GM12878 (cell line): ENCODE data around the gene FNDC8. TPM values are rescaled to one million over a fixed set of nuclear protein-coding genes. Genes with fewer than 3 reads are reported as not detected.

Source experiments
- BCL11A ChIP-seq: IDR thresholded peaks from 2 replicates; pipeline ENCODE4 v1.6.1; 2011; ENCODE audit warnings: low read depth, low read length
- BRCA1 ChIP-seq: IDR thresholded peaks from 2 replicates; pipeline ENCODE4 v1.6.1; 2011; ENCODE audit warnings: low read depth, low read length, improper control_type of control experiment
- CHD4 ChIP-seq: fragments of 200-600 bp; sonication (generic); IDR thresholded peaks from 2 replicates; pipeline ENCODE4 v1.6.1; 2016; ENCODE audit warnings: mild to moderate bottlenecking
- CREM ChIP-seq: IDR thresholded peaks from 2 replicates; pipeline ENCODE4 v1.6.1; 2014; ENCODE audit warnings: antibody characterized with exemption, low read depth
- ESRRA ChIP-seq: IDR thresholded peaks from 2 replicates; pipeline ENCODE4 v1.6.1; 2012; ENCODE audit warnings: mild to moderate bottlenecking, low read length, improper control_type of control experiment
- FOXK2 ChIP-seq: fragments of 450-650 bp; IDR thresholded peaks from 2 replicates; pipeline ENCODE4 v1.6.1; 2017; ENCODE audit warnings: mild to moderate bottlenecking, moderate library complexity
- MTA2 ChIP-seq: fragments of 450-650 bp; IDR thresholded peaks from 2 replicates; pipeline ENCODE4 v1.6.1; 2016; ENCODE audit warnings: low read depth, mild to moderate bottlenecking, moderate library complexity
- NR2F1 ChIP-seq: fragments of 450-650 bp; conservative IDR thresholded peaks from 2 replicates; pipeline ENCODE4 v1.6.1; 2017; ENCODE audit warnings: mild to moderate bottlenecking
- PAX5 ChIP-seq: IDR thresholded peaks from 2 replicates; pipeline ENCODE4 v1.6.1; 2011; ENCODE audit warnings: low read depth, low read length, borderline replicate concordance
- RELA ChIP-seq: fragments of 450-650 bp; IDR thresholded peaks from 2 replicates; pipeline ENCODE4 v1.8.0; 2014; ENCODE audit warnings: borderline replicate concordance; ENCODE audit not compliant: partially characterized antibody
- TAF1 ChIP-seq: IDR thresholded peaks from 2 replicates; pipeline ENCODE4 v1.6.1; 2011; ENCODE audit warnings: mild to moderate bottlenecking, low read depth, low read length, borderline replicate concordance
- WRNIP1 ChIP-seq: IDR thresholded peaks from 2 replicates; pipeline ENCODE4 v1.6.1; 2011; ENCODE audit warnings: low read depth, low read length, improper control_type of control experiment, borderline replicate concordance
- YBX1 ChIP-seq: fragments of 450-650 bp; IDR thresholded peaks from 2 replicates; pipeline ENCODE4 v1.6.1; 2016; ENCODE audit warnings: antibody characterized with exemption
- ZNF207 ChIP-seq: fragments of 450-650 bp; IDR thresholded peaks from 2 replicates; pipeline ENCODE4 v1.6.1; 2014; ENCODE audit warnings: antibody characterized with exemption, mild to moderate bottlenecking, borderline replicate concordance
- ZZZ3 ChIP-seq: IDR thresholded peaks from 2 replicates; pipeline ENCODE4 v1.6.1; 2011; ENCODE audit warnings: low read depth; ENCODE audit not compliant: control insufficient read depth, insufficient read length
- polyA plus RNA-seq, 11 experiments: library from polyadenylated mRNA; depleted of rRNA in 4 of 11; unstranded in 6 of 11; stranded (reverse) in 5 of 11; fragments of >200 nt; fragmentation: Nextera tagmentation in 4 of 11; fragmentation: Illumina TruSeq in 1 of 11; extraction: Ambion mirVana in 4 of 11; extraction: Trizol in 1 of 11; gene quantifications; 1 replicate in 1 of 11; 2 replicates in 10 of 11; pipeline versions ENCODE4 v1.2.1 to v1.2.3, GENCODE V29; 2011 to 2016; ENCODE audit warnings: inconsistent platforms in 2 of 11, missing spikeins in 2 of 11, low read depth in 1 of 11
- total RNA-seq, 4 experiments: library from RNA; depleted of rRNA in 3 of 4; stranded (reverse); fragments of >200 nt in 3 of 4; fragmentation: Illumina TruSeq in 1 of 4; extraction: Trizol in 1 of 4; gene quantifications; 2 replicates each; pipeline versions ENCODE4 v1.2.1 to v1.2.3, GENCODE V29; 2013 to 2021
- TF ChIP-seq, protein P1 (sequence below): fragments of 450-650 bp; IDR thresholded peaks from 2 replicates; pipeline ENCODE4 v1.6.1; 2017; ENCODE audit warnings: low read depth, mild to moderate bottlenecking, moderate library complexity
- TF ChIP-seq, protein P2 (sequence below): fragments of 450-650 bp; IDR thresholded peaks from 2 replicates; pipeline ENCODE4 v1.6.1; 2017; ENCODE audit warnings: mild to moderate bottlenecking, low read depth, inconsistent platforms; ENCODE audit not compliant: poor library complexity, severe bottlenecking
- TF ChIP-seq, protein P3 (sequence below): fragments of 450-650 bp; IDR thresholded peaks from 2 replicates; pipeline ENCODE4 v1.6.1; 2018; ENCODE audit warnings: mild to moderate bottlenecking, low read depth, moderate library complexity; ENCODE audit not compliant: partially characterized antibody
- TF ChIP-seq, protein P4 (sequence below): fragments of 450-650 bp; IDR thresholded peaks from 2 replicates; pipeline ENCODE4 v1.6.1; 2014; ENCODE audit warnings: mild to moderate bottlenecking
- TF ChIP-seq, protein P5 (sequence below): fragments of 450-650 bp; formaldehyde crosslinking; IDR thresholded peaks from 2 replicates; pipeline ENCODE4 v1.4.0; 2022; ENCODE audit warnings: mild to moderate bottlenecking, moderate library complexity

The FNDC8 gene
- total and polyA plus RNA-seq, 10 of the 15 experiments (the other 5 are each of a cell fraction or from before 2014, with no cell fraction given): 0.06 to 0.15 (median 0.11) TPM; not detected in 7

DNA sequence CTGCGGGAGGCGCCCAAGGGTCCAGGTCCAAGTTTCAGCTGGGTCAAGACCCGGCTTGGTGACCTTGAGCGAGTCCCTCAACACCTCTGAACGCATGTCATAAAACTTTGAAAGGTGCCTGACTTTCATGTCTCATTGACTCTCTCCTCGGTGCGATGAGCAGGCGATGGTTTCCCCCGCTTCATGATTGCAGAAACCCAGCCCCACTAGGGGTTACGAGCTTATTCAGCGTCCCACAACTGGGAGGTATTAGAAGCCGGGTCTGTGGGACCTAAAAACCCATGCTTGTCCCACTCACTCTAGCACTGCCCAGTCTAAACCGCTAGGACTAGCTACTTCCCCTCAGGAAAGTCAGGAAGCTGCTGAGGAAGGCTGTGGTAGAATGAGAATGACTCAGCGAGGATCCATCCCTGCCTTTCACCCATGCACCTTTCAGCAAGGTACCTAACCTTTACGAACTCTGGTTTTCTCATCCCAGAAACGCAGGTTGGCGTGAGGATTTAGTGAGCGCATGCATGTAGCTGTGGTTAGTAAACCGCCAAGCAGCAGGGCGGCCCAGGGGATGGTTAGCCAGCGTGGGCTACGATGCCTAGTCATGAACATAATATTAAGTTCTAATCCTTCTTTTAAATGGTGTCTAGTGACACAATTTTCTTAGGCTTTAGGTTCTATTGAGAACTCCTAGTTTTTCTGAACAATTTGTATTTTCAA, 31.7 kb upstream of the FNDC8 start (continued):
- TF ChIP-seq BCL11A (no peak), FOXK2 (no peak), NR2F1 (no peak; the same call in 1 of the 2 replicates), ESRRA (0 out of 2 replicates have a peak, but pooled peaks have one; percentile 6), PAX5 (no peak), TAF1 (no peak), YBX1 (no peak), CHD4 (no peak), ZZZ3 (no peak), CREM (0 out of 2 replicates have a peak, but pooled peaks have one; percentile 13), RELA (peak; percentile 7), WRNIP1 (no peak), MTA2 (no peak), BRCA1 (no peak), ZNF207 (peak; percentile 83)
- TF ChIP-seq, protein P1, sequence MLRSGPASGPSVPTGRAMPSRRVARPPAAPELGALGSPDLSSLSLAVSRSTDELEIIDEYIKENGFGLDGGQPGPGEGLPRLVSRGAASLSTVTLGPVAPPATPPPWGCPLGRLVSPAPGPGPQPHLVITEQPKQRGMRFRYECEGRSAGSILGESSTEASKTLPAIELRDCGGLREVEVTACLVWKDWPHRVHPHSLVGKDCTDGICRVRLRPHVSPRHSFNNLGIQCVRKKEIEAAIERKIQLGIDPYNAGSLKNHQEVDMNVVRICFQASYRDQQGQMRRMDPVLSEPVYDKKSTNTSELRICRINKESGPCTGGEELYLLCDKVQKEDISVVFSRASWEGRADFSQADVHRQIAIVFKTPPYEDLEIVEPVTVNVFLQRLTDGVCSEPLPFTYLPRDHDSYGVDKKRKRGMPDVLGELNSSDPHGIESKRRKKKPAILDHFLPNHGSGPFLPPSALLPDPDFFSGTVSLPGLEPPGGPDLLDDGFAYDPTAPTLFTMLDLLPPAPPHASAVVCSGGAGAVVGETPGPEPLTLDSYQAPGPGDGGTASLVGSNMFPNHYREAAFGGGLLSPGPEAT: peak; percentile 62; the same call in 1 of the 2 replicates
- TF ChIP-seq, protein P2, sequence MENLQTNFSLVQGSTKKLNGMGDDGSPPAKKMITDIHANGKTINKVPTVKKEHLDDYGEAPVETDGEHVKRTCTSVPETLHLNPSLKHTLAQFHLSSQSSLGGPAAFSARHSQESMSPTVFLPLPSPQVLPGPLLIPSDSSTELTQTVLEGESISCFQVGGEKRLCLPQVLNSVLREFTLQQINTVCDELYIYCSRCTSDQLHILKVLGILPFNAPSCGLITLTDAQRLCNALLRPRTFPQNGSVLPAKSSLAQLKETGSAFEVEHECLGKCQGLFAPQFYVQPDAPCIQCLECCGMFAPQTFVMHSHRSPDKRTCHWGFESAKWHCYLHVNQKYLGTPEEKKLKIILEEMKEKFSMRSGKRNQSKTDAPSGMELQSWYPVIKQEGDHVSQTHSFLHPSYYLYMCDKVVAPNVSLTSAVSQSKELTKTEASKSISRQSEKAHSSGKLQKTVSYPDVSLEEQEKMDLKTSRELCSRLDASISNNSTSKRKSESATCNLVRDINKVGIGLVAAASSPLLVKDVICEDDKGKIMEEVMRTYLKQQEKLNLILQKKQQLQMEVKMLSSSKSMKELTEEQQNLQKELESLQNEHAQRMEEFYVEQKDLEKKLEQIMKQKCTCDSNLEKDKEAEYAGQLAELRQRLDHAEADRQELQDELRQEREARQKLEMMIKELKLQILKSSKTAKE: peak; percentile 21
- TF ChIP-seq, protein P3, sequence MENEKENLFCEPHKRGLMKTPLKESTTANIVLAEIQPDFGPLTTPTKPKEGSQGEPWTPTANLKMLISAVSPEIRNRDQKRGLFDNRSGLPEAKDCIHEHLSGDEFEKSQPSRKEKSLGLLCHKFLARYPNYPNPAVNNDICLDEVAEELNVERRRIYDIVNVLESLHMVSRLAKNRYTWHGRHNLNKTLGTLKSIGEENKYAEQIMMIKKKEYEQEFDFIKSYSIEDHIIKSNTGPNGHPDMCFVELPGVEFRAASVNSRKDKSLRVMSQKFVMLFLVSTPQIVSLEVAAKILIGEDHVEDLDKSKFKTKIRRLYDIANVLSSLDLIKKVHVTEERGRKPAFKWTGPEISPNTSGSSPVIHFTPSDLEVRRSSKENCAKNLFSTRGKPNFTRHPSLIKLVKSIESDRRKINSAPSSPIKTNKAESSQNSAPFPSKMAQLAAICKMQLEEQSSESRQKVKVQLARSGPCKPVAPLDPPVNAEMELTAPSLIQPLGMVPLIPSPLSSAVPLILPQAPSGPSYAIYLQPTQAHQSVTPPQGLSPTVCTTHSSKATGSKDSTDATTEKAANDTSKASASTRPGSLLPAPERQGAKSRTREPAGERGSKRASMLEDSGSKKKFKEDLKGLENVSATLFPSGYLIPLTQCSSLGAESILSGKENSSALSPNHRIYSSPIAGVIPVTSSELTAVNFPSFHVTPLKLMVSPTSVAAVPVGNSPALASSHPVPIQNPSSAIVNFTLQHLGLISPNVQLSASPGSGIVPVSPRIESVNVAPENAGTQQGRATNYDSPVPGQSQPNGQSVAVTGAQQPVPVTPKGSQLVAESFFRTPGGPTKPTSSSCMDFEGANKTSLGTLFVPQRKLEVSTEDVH: no peak
- TF ChIP-seq, protein P4, sequence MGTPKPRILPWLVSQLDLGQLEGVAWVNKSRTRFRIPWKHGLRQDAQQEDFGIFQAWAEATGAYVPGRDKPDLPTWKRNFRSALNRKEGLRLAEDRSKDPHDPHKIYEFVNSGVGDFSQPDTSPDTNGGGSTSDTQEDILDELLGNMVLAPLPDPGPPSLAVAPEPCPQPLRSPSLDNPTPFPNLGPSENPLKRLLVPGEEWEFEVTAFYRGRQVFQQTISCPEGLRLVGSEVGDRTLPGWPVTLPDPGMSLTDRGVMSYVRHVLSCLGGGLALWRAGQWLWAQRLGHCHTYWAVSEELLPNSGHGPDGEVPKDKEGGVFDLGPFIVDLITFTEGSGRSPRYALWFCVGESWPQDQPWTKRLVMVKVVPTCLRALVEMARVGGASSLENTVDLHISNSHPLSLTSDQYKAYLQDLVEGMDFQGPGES: no peak
- TF ChIP-seq, protein P5, sequence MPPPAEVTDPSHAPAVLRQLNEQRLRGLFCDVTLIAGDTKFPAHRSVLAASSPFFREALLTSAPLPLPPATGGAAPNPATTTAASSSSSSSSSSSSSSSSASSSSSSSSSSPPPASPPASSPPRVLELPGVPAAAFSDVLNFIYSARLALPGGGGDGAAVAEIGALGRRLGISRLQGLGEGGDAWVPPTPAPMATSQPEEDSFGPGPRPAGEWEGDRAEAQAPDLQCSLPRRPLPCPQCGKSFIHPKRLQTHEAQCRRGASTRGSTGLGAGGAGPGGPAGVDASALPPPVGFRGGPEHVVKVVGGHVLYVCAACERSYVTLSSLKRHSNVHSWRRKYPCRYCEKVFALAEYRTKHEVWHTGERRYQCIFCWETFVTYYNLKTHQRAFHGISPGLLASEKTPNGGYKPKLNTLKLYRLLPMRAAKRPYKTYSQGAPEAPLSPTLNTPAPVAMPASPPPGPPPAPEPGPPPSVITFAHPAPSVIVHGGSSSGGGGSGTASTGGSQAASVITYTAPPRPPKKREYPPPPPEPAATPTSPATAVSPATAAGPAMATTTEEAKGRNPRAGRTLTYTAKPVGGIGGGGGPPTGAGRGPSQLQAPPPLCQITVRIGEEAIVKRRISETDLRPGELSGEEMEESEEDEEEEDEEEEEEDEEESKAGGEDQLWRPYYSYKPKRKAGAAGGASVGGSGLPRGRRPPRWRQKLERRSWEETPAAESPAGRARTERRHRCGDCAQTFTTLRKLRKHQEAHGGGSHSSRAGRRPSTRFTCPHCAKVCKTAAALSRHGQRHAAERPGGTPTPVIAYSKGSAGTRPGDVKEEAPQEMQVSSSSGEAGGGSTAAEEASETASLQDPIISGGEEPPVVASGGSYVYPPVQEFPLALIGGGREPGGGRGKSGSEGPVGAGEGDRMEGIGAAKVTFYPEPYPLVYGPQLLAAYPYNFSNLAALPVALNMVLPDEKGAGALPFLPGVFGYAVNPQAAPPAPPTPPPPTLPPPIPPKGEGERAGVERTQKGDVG (CRISPR knock-in tag): no peak
